CD4-positive, CD25-positive, alpha-beta regulatory T cell (primary cell): ENCODE data around the gene MYOD1. TPM values are rescaled to one million over a fixed set of nuclear protein-coding genes. Genes with fewer than 3 reads are reported as not detected.

Experiments
- polyA plus RNA-seq, 4 donors: library from polyadenylated mRNA; unstranded; fragments of 300-500 nt; fragmentation: Illumina TruSeq; gene quantifications; one replicate each; pipeline ENCODE4 v1.2.3, GENCODE V29; 2021
- total RNA-seq: library from RNA; stranded (reverse); gene quantifications from one replicate; pipeline ENCODE4 v1.2.3, GENCODE V29; 2022

MYOD1 gene
- total and polyA plus RNA-seq, 5 donors from 2014 or later = not detected

Other genes with a start within 250 kb of the MYOD1 start
- gene ABCC8, start 242.7 kb upstream of the MYOD1 start, total RNA-seq = not detected
- gene ABCC8, start 242.7 kb upstream of the MYOD1 start, polyA plus RNA-seq = not detected
- gene USH1C, start 175.2 kb upstream of the MYOD1 start, total RNA-seq = not detected
- gene USH1C, start 175.2 kb upstream of the MYOD1 start, polyA plus RNA-seq = not detected
- not detected for gene OTOG, start 172.3 kb upstream of the MYOD1 start, total RNA-seq
- gene OTOG, start 172.3 kb upstream of the MYOD1 start, polyA plus RNA-seq = not detected
- gene KCNC1, start 15.2 kb downstream of the MYOD1 start, total RNA-seq = not detected
- gene KCNC1, start 15.2 kb downstream of the MYOD1 start, polyA plus RNA-seq = 1 to 10 TPM in 1 of 4 donors, under 1 TPM in 2, not detected in 1; 0.22 to 1.2 (median 0.47) TPM